Lung (tissue), 12 donors: Measurements from ENCODE around the gene FAM53A. TPM values are rescaled to one million over a fixed set of nuclear protein-coding genes. Genes with fewer than 3 reads are reported as not detected.
A peak's percentile ranks its signal among the peaks of the same experiment; 100 is the strongest.

Experiments used
- ATAC-seq: fragments of 200-7000 bp; cut with Tn5 transposase; one replicate; pipeline ENCODE4 v1.9.1; 2020; ENCODE audit warnings: moderate number of reproducible peaks; ENCODE audit not compliant: insufficient read depth, low FRiP score
- DNase-seq, 3 donors: peaks; one replicate each; pipeline ENCODE4 v3.0.0-alpha.2; 2013 to 2017
- H3K27ac ChIP-seq, 2 donors: one replicate each; pipeline ENCODE4 v1.5.1; 2013; ENCODE audit warnings: mild to moderate bottlenecking in 2 of 2, moderate library complexity in 2 of 2, control low read depth in 1 of 2, inconsistent platforms in 1 of 2, low read depth in 1 of 2, low read length in 1 of 2
- H3K27me3 ChIP-seq, 3 donors: one replicate each; pipeline ENCODE4 v1.5.1; 2013; ENCODE audit warnings: low read length in 2 of 3; ENCODE audit not compliant: control insufficient read depth in 3 of 3, insufficient read depth in 3 of 3
- H3K36me3 ChIP-seq, 4 donors: one replicate each; pipeline ENCODE4 v1.5.1; 2013; ENCODE audit warnings: low read length in 4 of 4, mild to moderate bottlenecking in 1 of 4, moderate library complexity in 1 of 4; ENCODE audit not compliant: control insufficient read depth in 4 of 4, insufficient read depth in 4 of 4
- H3K4me1 ChIP-seq, 5 donors: one replicate each; pipeline ENCODE4 v1.5.1; 2013; ENCODE audit warnings: low read length in 5 of 5, mild to moderate bottlenecking in 2 of 5, moderate library complexity in 1 of 5; ENCODE audit not compliant: control insufficient read depth in 5 of 5, insufficient read depth in 5 of 5
- H3K4me3 ChIP-seq: one replicate; pipeline ENCODE4 v1.5.1; 2013; ENCODE audit warnings: mild to moderate bottlenecking, control low read depth, moderate library complexity
- H3K9ac ChIP-seq, 2 donors: one replicate each; pipeline ENCODE4 v1.5.1; 2013; ENCODE audit warnings: low read length in 2 of 2, control low read depth in 1 of 2; ENCODE audit not compliant: insufficient read depth in 1 of 2
- H3K9me3 ChIP-seq, 4 donors: one replicate each; pipeline ENCODE4 v1.5.1; 2013; ENCODE audit warnings: low read length in 3 of 4, mild to moderate bottlenecking in 1 of 4, moderate library complexity in 1 of 4; ENCODE audit not compliant: control insufficient read depth in 4 of 4, insufficient read depth in 3 of 4
- WGBS, 2 donors: extraction: QIAGEN DNeasy Blood & Tissue Kit; methylation state at CpG; one replicate each; pipeline ENCODE4 v1.1.7; 2013; 5-methylcytosine and 5-hydroxymethylcytosine counted together
- polyA plus RNA-seq, 2 donors: library from polyadenylated mRNA; stranded (reverse); fragments of 200-250 nt; gene quantifications; one replicate each; pipeline ENCODE4 v1.2.1, GENCODE V29; 2013
- total RNA-seq, 2 donors: library from RNA; depleted of rRNA in 1 of 2; stranded (reverse); fragments of >200 nt in 1 of 2; gene quantifications; one replicate each; pipeline ENCODE4 v1.2.1, GENCODE V29; 2014 to 2021
- TF ChIP-seq, protein P1 (sequence below): IDR thresholded peaks from 2 replicates; pipeline ENCODE4 v1.5.1; 2012; ENCODE audit warnings: mild to moderate bottlenecking; ENCODE audit errors: control extremely low read depth, extremely low read depth
- donor health status: control.
- donor health status: control.
- donor health status: Bipolar disorder and iron deficiency.
- donor health status: healthy.
- donor health status: DM: yes; HTN: yes; CAD: no.

Gene FAM53A
- total and polyA plus RNA-seq, 4 donors: 1.4 to 2.8 (median 2.2) TPM

DNA sequence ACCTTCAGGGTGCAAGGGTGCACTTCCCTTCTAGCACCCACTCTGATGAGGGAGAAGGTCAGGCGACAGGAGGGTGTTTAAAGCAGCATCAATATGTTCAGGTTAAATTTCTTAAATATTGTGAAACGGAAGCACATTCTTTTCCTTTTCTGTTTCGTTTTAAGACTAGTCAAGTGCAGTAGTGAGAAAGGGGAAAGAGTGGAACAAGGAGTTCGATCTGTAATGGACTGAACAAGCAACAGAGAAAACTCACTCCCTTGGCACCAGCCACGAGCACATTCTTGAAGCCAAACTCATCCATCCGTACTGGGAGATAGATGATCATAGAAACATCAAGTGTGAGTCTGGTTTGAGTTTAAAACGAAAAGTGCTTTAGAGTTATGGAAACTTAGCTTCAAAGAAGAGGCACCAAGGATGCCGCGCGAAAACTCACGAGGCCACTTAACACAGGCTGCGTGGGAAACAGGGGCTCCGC is 815 bp downstream of the FAM53A start:
- Histone ChIP-seq H3K4me3 (peak overlapping the region; percentile 57), H3K4me1 (peaks cover 0 to 14% (median 4%) of the 10 kb centered on the region in 5 donors), H3K36me3 (no peaks in the 10 kb centered on the region), H3K27me3 (no peaks in the 10 kb centered on the region), H3K9me3 (no peaks in the 10 kb centered on the region), H3K9ac (peak overlapping the region in 1 of 2 donors; percentile 46), H3K27ac (peak overlapping the region; percentile 79 to 92)
- 5 to 6% methylated on average over 13 of the region's 13 CpGs for WGBS, 2 donors
- DNase-seq (peak; percentile 21 to 57 (median 44)), ATAC-seq (no peak)
- TF ChIP-seq, protein P1, sequence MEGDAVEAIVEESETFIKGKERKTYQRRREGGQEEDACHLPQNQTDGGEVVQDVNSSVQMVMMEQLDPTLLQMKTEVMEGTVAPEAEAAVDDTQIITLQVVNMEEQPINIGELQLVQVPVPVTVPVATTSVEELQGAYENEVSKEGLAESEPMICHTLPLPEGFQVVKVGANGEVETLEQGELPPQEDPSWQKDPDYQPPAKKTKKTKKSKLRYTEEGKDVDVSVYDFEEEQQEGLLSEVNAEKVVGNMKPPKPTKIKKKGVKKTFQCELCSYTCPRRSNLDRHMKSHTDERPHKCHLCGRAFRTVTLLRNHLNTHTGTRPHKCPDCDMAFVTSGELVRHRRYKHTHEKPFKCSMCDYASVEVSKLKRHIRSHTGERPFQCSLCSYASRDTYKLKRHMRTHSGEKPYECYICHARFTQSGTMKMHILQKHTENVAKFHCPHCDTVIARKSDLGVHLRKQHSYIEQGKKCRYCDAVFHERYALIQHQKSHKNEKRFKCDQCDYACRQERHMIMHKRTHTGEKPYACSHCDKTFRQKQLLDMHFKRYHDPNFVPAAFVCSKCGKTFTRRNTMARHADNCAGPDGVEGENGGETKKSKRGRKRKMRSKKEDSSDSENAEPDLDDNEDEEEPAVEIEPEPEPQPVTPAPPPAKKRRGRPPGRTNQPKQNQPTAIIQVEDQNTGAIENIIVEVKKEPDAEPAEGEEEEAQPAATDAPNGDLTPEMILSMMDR: no peak

DNA sequence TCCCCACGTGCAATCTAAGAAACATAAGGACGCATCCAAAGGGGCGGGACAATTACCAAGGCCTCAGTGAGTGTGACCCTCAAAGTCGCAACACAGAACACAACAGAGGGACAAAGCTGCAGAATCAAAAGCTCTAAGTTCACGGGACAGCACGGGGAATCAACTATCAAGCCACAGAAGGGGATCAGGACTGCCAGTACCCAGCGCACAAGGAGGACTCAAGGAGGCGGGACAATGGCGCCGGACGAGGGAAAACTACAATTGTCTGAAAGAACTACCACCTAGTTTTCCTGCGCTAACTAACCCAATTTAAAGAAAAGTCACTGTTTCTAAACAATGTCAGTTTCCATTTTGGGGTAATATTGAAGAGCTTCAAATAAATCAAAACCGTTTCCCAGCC is 1.3 kb downstream of the FAM53A start:
- 87 to 90% methylated on average over 13 of the region's 13 CpGs for WGBS, 2 donors
- DNase-seq: no peak
- no peaks in the 10 kb centered on the region for H3K27me3 ChIP-seq
- no peak for ATAC-seq
- peaks cover 0 to 14% (median 4%) of the 10 kb centered on the region in 5 donors for H3K4me1 ChIP-seq
- H3K36me3 ChIP-seq: no peaks in the 10 kb centered on the region
- TF ChIP-seq, protein P1: no peak
- no peaks in the 10 kb centered on the region for H3K9me3 ChIP-seq
- no peak overlapping the region for H3K27ac ChIP-seq
- H3K4me3 ChIP-seq: no peak overlapping the region
- peak overlapping the region in 1 of 2 donors; percentile 46 for H3K9ac ChIP-seq

DNA sequence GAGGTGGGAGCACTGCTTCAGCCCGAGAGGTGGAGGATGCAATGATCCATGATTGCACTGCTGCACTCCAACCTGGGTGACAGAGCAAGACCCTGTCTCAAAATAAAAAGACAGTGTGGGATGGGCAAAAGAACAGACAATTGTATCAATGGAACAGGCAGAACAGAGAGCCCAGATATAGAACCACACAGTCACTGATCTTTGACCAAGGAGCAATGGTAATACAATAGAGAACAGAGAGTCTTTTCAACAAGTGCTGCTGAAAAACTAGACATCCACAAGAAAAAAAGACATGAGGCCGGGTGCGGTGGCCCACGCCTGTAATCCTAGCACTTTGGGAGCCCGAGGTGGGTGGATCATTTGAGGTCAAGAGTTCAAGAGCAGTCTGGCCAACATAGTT is 5.9 kb downstream of the FAM53A start:
- no peaks in the 10 kb centered on the region for H3K36me3 ChIP-seq

More for the DNA sequence above, 5.9 kb downstream of the FAM53A start:
- no peaks in the 10 kb centered on the region for H3K27me3 ChIP-seq
- no peak overlapping the region for H3K27ac ChIP-seq
- 85 to 97% methylated on average over 5 of the region's 5 CpGs for WGBS, 2 donors
- TF ChIP-seq, protein P1: no peak
- H3K4me1 ChIP-seq: peaks cover 0 to 6% (median 0%) of the 10 kb centered on the region in 5 donors
- no peak for DNase-seq
- no peak for ATAC-seq
- H3K9ac ChIP-seq: no peak overlapping the region
- H3K9me3 ChIP-seq: no peaks in the 10 kb centered on the region
- H3K4me3 ChIP-seq: no peak overlapping the region
